ENCODE results near the gene FXR2.

GRCh38 chr17:7606280-7606679 is 8.4 kb downstream of the FXR2 start:
- TF ChIP-seq EZH2 (IDR thresholded peaks at IDR 0.05; ENCODE audit: low read depth, unreplicated experiment) (no peak), CTCF (conservative IDR thresholded peaks at IDR 0.05; ENCODE audit: low read depth in 2 of 2) (no peak), POLR2AphosphoS5 (IDR thresholded peaks at IDR 0.05; ENCODE audit: low read depth) (no peak), NANOG (IDR thresholded peaks at IDR 0.05; ENCODE audit: borderline replicate concordance) (no peak), CREB1 (CRISPR knock-in tag; IDR thresholded peaks at IDR 0.05; ENCODE audit: low read depth) (no peak), EZH2phosphoT487 (IDR thresholded peaks at IDR 0.05; ENCODE audit: unreplicated experiment) (no peak), REST (IDR thresholded peaks at IDR 0.05; ENCODE audit: unreplicated experiment) (no peak)
